SK-N-SH treated with all-trans-retinoic acid at 6 μM for 48 hours (cell line): ENCODE measurements around the gene TTC28.

Source experiments
- ATAC-seq: fragments of 200-7000 bp; cut with Tn5 transposase; 3 replicates; pipeline ENCODE4 v1.9.1; 2020; ENCODE audit warnings: mild to moderate bottlenecking, moderate library complexity
- ARNTL ChIP-seq: fragments of 450-650 bp; formaldehyde crosslinking; IDR thresholded peaks from 2 replicates; pipeline ENCODE4 v1.5.0; 2020; ENCODE audit warnings: low read depth, mild to moderate bottlenecking, moderate library complexity, borderline replicate concordance
- BACH2 ChIP-seq: fragments of 250-450 bp; sonication (Bioruptor Pico); IDR thresholded peaks from 2 replicates; pipeline ENCODE4 v1.9.0; 2021; ENCODE audit warnings: mild to moderate bottlenecking, borderline replicate concordance
- CREB5 ChIP-seq: fragments of 250-450 bp; sonication (Bioruptor Pico); IDR thresholded peaks from 2 replicates; pipeline ENCODE4 v1.5.1; 2020; ENCODE audit warnings: low read depth, mild to moderate bottlenecking, moderate library complexity
- CSDC2 ChIP-seq: fragments of 250-450 bp; sonication (Bioruptor Pico); IDR thresholded peaks from 2 replicates; pipeline ENCODE4 v1.5.0; 2020; ENCODE audit warnings: mild to moderate bottlenecking, moderate library complexity
- CSRNP3 ChIP-seq: fragments of 250-450 bp; sonication (Bioruptor Pico); IDR thresholded peaks from 2 replicates; pipeline ENCODE4 v1.5.1; 2021; ENCODE audit warnings: mild to moderate bottlenecking, moderate library complexity
- ESRRG ChIP-seq: fragments of 250-450 bp; sonication (Bioruptor Pico); IDR thresholded peaks from 2 replicates; pipeline ENCODE4 v1.6.1; 2021; ENCODE audit warnings: mild to moderate bottlenecking
- GLIS3 ChIP-seq: fragments of 250-450 bp; sonication (Bioruptor Pico); IDR thresholded peaks from 2 replicates; pipeline ENCODE4 v1.5.0; 2020; ENCODE audit warnings: mild to moderate bottlenecking, moderate library complexity
- ISL1 ChIP-seq: fragments of 250-450 bp; sonication (Bioruptor Pico); IDR thresholded peaks from 2 replicates; pipeline ENCODE4 v2.1.2; 2022; ENCODE audit warnings: mild to moderate bottlenecking, moderate library complexity
- OSR1 ChIP-seq: fragments of 250-450 bp; sonication (Bioruptor Pico); IDR thresholded peaks from 2 replicates; pipeline ENCODE4 v1.8.0; 2022; ENCODE audit warnings: moderate library complexity, mild to moderate bottlenecking, inconsistent platforms
- PATZ1 ChIP-seq: fragments of 250-450 bp; sonication (Bioruptor Pico); IDR thresholded peaks from 2 replicates; pipeline ENCODE4 v1.8.0; 2020; ENCODE audit warnings: mild to moderate bottlenecking, moderate library complexity, borderline replicate concordance
- POU6F1 ChIP-seq: fragments of 250-450 bp; sonication (Bioruptor Pico); IDR thresholded peaks from 2 replicates; pipeline ENCODE4 v1.8.0; 2021; ENCODE audit warnings: low read depth, mild to moderate bottlenecking, moderate library complexity, borderline replicate concordance
- PPARA ChIP-seq: fragments of 250-450 bp; sonication (Bioruptor Pico); IDR thresholded peaks from 2 replicates; pipeline ENCODE4 v1.5.0; 2020; ENCODE audit warnings: mild to moderate bottlenecking, borderline replicate concordance
- SNAI2 ChIP-seq: fragments of 250-450 bp; sonication (Bioruptor Pico); IDR thresholded peaks from 2 replicates; pipeline ENCODE4 v1.5.0; 2020; ENCODE audit warnings: mild to moderate bottlenecking, moderate library complexity
- TCF4 ChIP-seq: fragments of 250-450 bp; sonication (Bioruptor Pico); IDR thresholded peaks from 2 replicates; pipeline ENCODE4 v1.8.0; 2021; ENCODE audit warnings: mild to moderate bottlenecking, moderate library complexity, borderline replicate concordance
- TOX ChIP-seq: fragments of 250-450 bp; sonication (Bioruptor Pico); IDR thresholded peaks from 2 replicates; pipeline ENCODE4 v1.8.0; 2021; ENCODE audit warnings: mild to moderate bottlenecking, moderate library complexity, borderline replicate concordance
- TSHZ2 ChIP-seq: fragments of 250-450 bp; sonication (Bioruptor Pico); IDR thresholded peaks from 2 replicates; pipeline ENCODE4 v1.5.0; 2020; ENCODE audit warnings: mild to moderate bottlenecking, moderate library complexity
- ZFP3 ChIP-seq: fragments of 250-450 bp; sonication (Bioruptor Pico); IDR thresholded peaks from 2 replicates; pipeline ENCODE4 v1.5.0; 2020; ENCODE audit warnings: mild to moderate bottlenecking, moderate library complexity
- ZNF565 ChIP-seq: fragments of 450-650 bp; formaldehyde crosslinking; conservative IDR thresholded peaks from 2 replicates; pipeline ENCODE4 v1.5.0; 2020; ENCODE audit warnings: low read depth, mild to moderate bottlenecking, moderate library complexity
- ZNF70 ChIP-seq: fragments of 450-650 bp; formaldehyde crosslinking; IDR thresholded peaks from 2 replicates; pipeline ENCODE4 v1.5.0; 2020; ENCODE audit warnings: mild to moderate bottlenecking, moderate library complexity
- ZNF8 ChIP-seq: fragments of 450-650 bp; formaldehyde crosslinking; IDR thresholded peaks from 2 replicates; pipeline ENCODE4 v1.5.0; 2020; ENCODE audit warnings: mild to moderate bottlenecking, moderate library complexity

Gene TTC28

GRCh38 chr22:27971926-27972325 lies 707.7 kb downstream of the TTC28 start:
- TF ChIP-seq ZFP3 (no peak), PPARA (CRISPR knock-in tag) (no peak), ZNF8 (CRISPR knock-in tag) (no peak), ISL1 (no peak), CSRNP3 (no peak), GLIS3 (no peak), CREB5 (CRISPR knock-in tag) (no peak)
- TF ChIP-seq, all 23 proteins: peak for 0
- no peak for ATAC-seq

- TF ChIP-seq TCF4 (no peak), ZFP3 (no peak), ARNTL (no peak), TOX (CRISPR knock-in tag) (no peak), PATZ1 (CRISPR knock-in tag) (no peak), PPARA (CRISPR knock-in tag) (no peak), POU6F1 (CRISPR knock-in tag) (no peak), OSR1 (CRISPR knock-in tag) (no peak), SNAI2 (no peak), GLIS3 (no peak), ZNF565 (no peak), ZNF8 (CRISPR knock-in tag) (no peak), CREB5 (CRISPR knock-in tag) (no peak), BACH2 (CRISPR knock-in tag) (no peak), ZNF70 (CRISPR knock-in tag) (no peak)
- no peak for ATAC-seq
These were observed 708.9 kb downstream of the TTC28 start for GRCh38 chr22:27970596-27971220.

- ATAC-seq = no peak
- TF ChIP-seq OSR1 (CRISPR knock-in tag) (no peak), ESRRG (no peak), PATZ1 (CRISPR knock-in tag) (no peak), POU6F1 (CRISPR knock-in tag) (no peak), CSDC2 (no peak), TOX (CRISPR knock-in tag) (no peak), TSHZ2 (no peak), CSRNP3 (no peak)
These were observed 713.2 kb downstream of the TTC28 start for GRCh38 chr22:27966168-27967064.
